CD4-positive, alpha-beta T cell (primary cell): ENCODE data around the gene RBL1. TPM values are rescaled to one million over a fixed set of nuclear protein-coding genes. Genes with fewer than 3 reads are reported as not detected.
A peak's percentile ranks its signal among the peaks of the same experiment; 100 is the strongest.

Experiments used
- ATAC-seq: fragments of 200-7000 bp; cut with Tn5 transposase; one replicate; pipeline ENCODE4 v1.10.0; 2022; ENCODE audit warnings: mild to moderate bottlenecking; ENCODE audit not compliant: poor library complexity
- CTCF ChIA-PET: fragments of 350-600 bp; sonication (Branson Sonifier 250); formaldehyde crosslinking; loops from one replicate; lab custom pipeline; 2021; ENCODE audit warnings: antibody characterized with exemption, inconsistent platforms; lab: Charles Lee
- POLR2A ChIA-PET: fragments of 350-600 bp; sonication (Branson Sonifier 250); formaldehyde crosslinking; loops from one replicate; lab custom pipeline; 2021; ENCODE audit warnings: antibody characterized with exemption, inconsistent platforms; lab: Charles Lee
- DNase-seq, 14 experiments: peaks; one replicate each; pipeline ENCODE4 v3.0.0-alpha.2; 2013 to 2020; ENCODE audit warnings: mixed read lengths in 2 of 14
- H3K27ac ChIP-seq, 2 donors: one replicate each; pipeline versions ENCODE4 v1.5.1 to v1.7.0; 2013; ENCODE audit warnings: low read length in 2 of 2, low read depth in 1 of 2, mild to moderate bottlenecking in 1 of 2
- H3K27me3 ChIP-seq, 2 experiments: 1 replicate in 1 of 2; 2 replicates in 1 of 2; pipeline versions ENCODE4 v1.6.1 to v1.7.0; 2013; ENCODE audit warnings: low read length in 2 of 2, control low read depth in 1 of 2, mild to moderate bottlenecking in 1 of 2, moderate library complexity in 1 of 2; ENCODE audit not compliant: insufficient read depth in 2 of 2, control insufficient read depth in 1 of 2
- H3K36me3 ChIP-seq: one replicate; pipeline ENCODE4 v1.6.1; 2013; ENCODE audit warnings: low read length, control low read depth; ENCODE audit not compliant: insufficient read depth
- H3K4me1 ChIP-seq: one replicate; pipeline ENCODE4 v1.6.1; 2013; ENCODE audit warnings: low read length, control low read depth; ENCODE audit not compliant: insufficient read depth
- H3K4me3 ChIP-seq: one replicate; pipeline ENCODE4 v1.5.1; 2013; ENCODE audit warnings: mild to moderate bottlenecking, low read length, moderate library complexity
- H3K9me3 ChIP-seq, 2 experiments: 1 replicate in 1 of 2; 2 replicates in 1 of 2; pipeline versions ENCODE4 v1.6.1 to v1.7.0; 2013; ENCODE audit warnings: low read length in 2 of 2, mild to moderate bottlenecking in 2 of 2, control low read depth in 1 of 2, moderate library complexity in 1 of 2; ENCODE audit not compliant: control insufficient read depth in 1 of 2, insufficient read depth in 1 of 2
- H3K27ac Mint-ChIP-seq: one replicate; pipeline ENCODE4 v1.8.0; 2020; ENCODE audit warnings: mixed read lengths
- H3K27me3 Mint-ChIP-seq: one replicate; pipeline ENCODE4 v1.8.0; 2021; ENCODE audit warnings: mixed read lengths
- H3K36me3 Mint-ChIP-seq: one replicate; pipeline ENCODE4 v1.8.0; 2021; ENCODE audit warnings: low read depth, mixed read lengths
- H3K4me1 Mint-ChIP-seq: one replicate; pipeline ENCODE4 v1.8.0; 2021; ENCODE audit warnings: low read depth, mixed read lengths
- H3K4me3 Mint-ChIP-seq: one replicate; pipeline ENCODE4 v1.8.0; 2020; ENCODE audit warnings: mild to moderate bottlenecking, mixed read lengths
- H3K9me3 Mint-ChIP-seq: one replicate; pipeline ENCODE4 v1.8.0; 2020; ENCODE audit warnings: mixed read lengths
- intact Hi-C, 2 experiments: fragments of 100-400 bp; cut with DNase I in 1 of 2; cut with micrococcal nuclease in 1 of 2; formaldehyde crosslinking; loops; one replicate each; pipeline versions ENCODE4 v1.15.1 to v1.9.0; 2023 to 2025; cut with DNase I, micrococcal nuclease
- total RNA-seq, 174 experiments: library from RNA in 2 of 174; stranded (reverse) in 2 of 174; gene quantifications; one replicate each; pipeline ENCODE4 v1.2.3 and lab custom pipeline; 2021 to 2026
- TF ChIP-seq, protein P1 (sequence below): fragments of 200-600 bp; IDR thresholded peaks from one replicate; pipeline ENCODE4 v1.8.0; 2022; ENCODE audit warnings: antibody characterized with exemption, mild to moderate bottlenecking

RBL1 gene
- total RNA-seq, 2 experiments from 2014 or later = 37.4 to 39.1 TPM

DNA sequence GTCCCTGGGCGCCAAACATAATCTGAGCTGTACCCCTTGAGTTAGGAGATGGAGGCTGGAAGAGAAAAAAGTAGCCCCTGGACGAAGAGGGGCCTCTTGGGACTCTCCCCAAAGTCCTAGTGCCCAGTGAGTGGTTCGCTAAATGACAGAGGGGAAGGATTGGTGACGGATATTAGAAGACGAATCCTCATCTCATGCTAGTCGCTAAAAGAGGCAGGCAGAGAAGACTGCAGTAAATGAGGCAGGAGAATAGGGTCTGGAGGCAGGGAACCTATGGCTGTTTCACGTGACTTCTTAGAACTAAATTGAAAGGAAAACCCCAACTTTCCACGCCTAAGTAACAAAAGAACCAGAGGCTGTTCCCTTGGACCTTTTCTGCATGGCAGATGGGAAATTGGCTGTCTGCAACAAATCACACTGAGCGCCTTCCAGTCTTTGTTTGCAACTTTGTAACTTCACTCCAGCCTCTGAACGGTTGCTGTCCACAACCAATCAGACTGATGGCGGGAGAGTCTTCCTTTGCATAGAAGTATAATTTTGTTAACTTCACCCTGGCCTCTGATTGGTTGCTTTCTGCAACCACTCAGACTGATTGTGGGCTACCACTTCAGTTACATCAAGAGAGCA is 731 bp upstream of the RBL1 start:
- H3K9me3 ChIP-seq = no peaks in the 10 kb centered on the region
- H3K36me3 Mint-ChIP-seq = peaks cover 23% of the 10 kb centered on the region
- no peaks in the 10 kb centered on the region for H3K27me3 ChIP-seq
- H3K4me1 ChIP-seq = peaks cover 37% of the 10 kb centered on the region
- CTCF ChIA-PET = interaction anchor here (1.0 to 1.4 kb wide), 2 partner anchors 15 to 82 kb away, joined by 4 read pairs; partner anchors contain the start of gene RPN2
- peak overlapping the region; percentile 96 for H3K4me3 Mint-ChIP-seq
- H3K27me3 Mint-ChIP-seq = no peaks in the 10 kb centered on the region
- peaks cover 4% of the 10 kb centered on the region for H3K36me3 ChIP-seq
- peak overlapping the region; percentile 99 for H3K27ac Mint-ChIP-seq
- H3K27ac ChIP-seq = peak overlapping the region; percentile 57 to 69
- intact Hi-C loops = loop anchor here (2.0 to 10.0 kb wide), 7 partner anchors 81 to 936 kb away; partner anchors contain the start of genes MROH8 (in 2 of the 2), RPN2 (in 2 of the 2), BLCAP (in 1 of the 2) and RPRD1B (in 1 of the 2)
- H3K4me3 ChIP-seq = peak overlapping the region; percentile 89
- ATAC-seq (no peak), DNase-seq (no peak)
- POLR2A ChIA-PET = interaction anchor here (0.7 to 2.7 kb wide), 10 partner anchors 53 to 1142 kb away, joined by 3 to 33 read pairs (median 4); partner anchors contain the start of genes MROH8, RPN2 and SCAND1
- peaks cover 31% of the 10 kb centered on the region for H3K4me1 Mint-ChIP-seq
- H3K9me3 Mint-ChIP-seq = no peaks in the 10 kb centered on the region
- TF ChIP-seq, protein P1, sequence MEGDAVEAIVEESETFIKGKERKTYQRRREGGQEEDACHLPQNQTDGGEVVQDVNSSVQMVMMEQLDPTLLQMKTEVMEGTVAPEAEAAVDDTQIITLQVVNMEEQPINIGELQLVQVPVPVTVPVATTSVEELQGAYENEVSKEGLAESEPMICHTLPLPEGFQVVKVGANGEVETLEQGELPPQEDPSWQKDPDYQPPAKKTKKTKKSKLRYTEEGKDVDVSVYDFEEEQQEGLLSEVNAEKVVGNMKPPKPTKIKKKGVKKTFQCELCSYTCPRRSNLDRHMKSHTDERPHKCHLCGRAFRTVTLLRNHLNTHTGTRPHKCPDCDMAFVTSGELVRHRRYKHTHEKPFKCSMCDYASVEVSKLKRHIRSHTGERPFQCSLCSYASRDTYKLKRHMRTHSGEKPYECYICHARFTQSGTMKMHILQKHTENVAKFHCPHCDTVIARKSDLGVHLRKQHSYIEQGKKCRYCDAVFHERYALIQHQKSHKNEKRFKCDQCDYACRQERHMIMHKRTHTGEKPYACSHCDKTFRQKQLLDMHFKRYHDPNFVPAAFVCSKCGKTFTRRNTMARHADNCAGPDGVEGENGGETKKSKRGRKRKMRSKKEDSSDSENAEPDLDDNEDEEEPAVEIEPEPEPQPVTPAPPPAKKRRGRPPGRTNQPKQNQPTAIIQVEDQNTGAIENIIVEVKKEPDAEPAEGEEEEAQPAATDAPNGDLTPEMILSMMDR = peak; percentile 4

GRCh38 chr20:37095108-37095598 is 644 bp downstream of the RBL1 start:
- POLR2A ChIA-PET = interaction anchor here (0.6 to 2.7 kb wide), 16 partner anchors 8 to 1353 kb away, joined by 3 to 33 read pairs (median 5); partner anchors contain the start of genes MROH8, RBM39, RPN2 and SCAND1
- H3K9me3 ChIP-seq = no peaks in the 10 kb centered on the region
- TF ChIP-seq, protein P1 = no peak
- peaks cover 12% of the 10 kb centered on the region for H3K36me3 ChIP-seq
- H3K27ac Mint-ChIP-seq = peak overlapping the region; percentile 99
- DNase-seq (peak in 13 of 14 experiments; percentile 34 to 85 (median 53)), ATAC-seq (peak; percentile 77)
- peak overlapping the region; percentile 69 to 92 for H3K27ac ChIP-seq
- no peaks in the 10 kb centered on the region for H3K27me3 Mint-ChIP-seq
- no peaks in the 10 kb centered on the region for H3K27me3 ChIP-seq
- H3K4me3 Mint-ChIP-seq = peak overlapping the region; percentile 95
- no peaks in the 10 kb centered on the region for H3K9me3 Mint-ChIP-seq
- intact Hi-C loops = loop anchor here (5.0 to 10.0 kb wide), 5 partner anchors 82 to 937 kb away; partner anchors contain the start of genes BLCAP (in 1 of the 2), MROH8 (in 1 of the 2), RPN2 (in 1 of the 2) and RPRD1B (in 1 of the 2)
- CTCF ChIA-PET = interaction anchor here (0.5 to 2.1 kb wide), 6 partner anchors 14 to 101 kb away, joined by 3 to 8 read pairs (median 4); partner anchors contain the start of gene RPN2
- peaks cover 37% of the 10 kb centered on the region for H3K4me1 ChIP-seq
- peak overlapping the region; percentile 89 for H3K4me3 ChIP-seq
- H3K36me3 Mint-ChIP-seq = peaks cover 32% of the 10 kb centered on the region
- H3K4me1 Mint-ChIP-seq = peaks cover 37% of the 10 kb centered on the region

DNA sequence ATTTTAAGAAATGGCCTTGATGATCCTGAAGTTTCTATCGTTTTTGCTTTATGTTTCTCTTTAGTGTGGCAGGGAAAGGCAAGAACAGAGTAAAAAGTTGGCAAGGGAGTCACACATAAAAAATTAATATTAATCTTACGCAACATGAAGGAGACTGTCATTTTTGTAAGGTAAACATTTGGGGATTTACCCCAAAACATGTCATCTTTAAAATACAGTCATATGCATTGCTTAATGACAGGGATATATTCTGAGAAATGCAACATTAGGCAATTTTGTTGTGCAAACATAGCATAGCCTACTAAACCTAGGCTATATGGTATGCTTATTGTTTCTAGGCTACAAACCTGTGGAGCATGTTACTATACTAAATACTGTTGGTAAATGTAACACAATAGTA is 5.4 kb downstream of the RBL1 start:
- no peaks in the 10 kb centered on the region for H3K27me3 Mint-ChIP-seq
- ATAC-seq (no peak), DNase-seq (no peak)
- ChIA-PET POLR2A (no interaction called here), CTCF (no interaction called here)
- intact Hi-C loops = loop anchor here in 1 of 2 experiments (10.0 kb wide), 1 partner anchor 626 kb away; no protein-coding TSS in a partner anchor
- no peaks in the 10 kb centered on the region for H3K9me3 Mint-ChIP-seq
- peaks cover 24% of the 10 kb centered on the region for H3K36me3 ChIP-seq
- H3K4me1 ChIP-seq = peaks cover 24% of the 10 kb centered on the region
- no peaks in the 10 kb centered on the region for H3K9me3 ChIP-seq
- H3K27ac ChIP-seq = no peak overlapping the region
- H3K27ac Mint-ChIP-seq = no peak overlapping the region
- H3K36me3 Mint-ChIP-seq = peaks cover 65% of the 10 kb centered on the region
- TF ChIP-seq, protein P1 = no peak
- H3K27me3 ChIP-seq = no peaks in the 10 kb centered on the region
- H3K4me3 Mint-ChIP-seq = no peak overlapping the region
- no peak overlapping the region for H3K4me3 ChIP-seq
- H3K4me1 Mint-ChIP-seq = peaks cover 32% of the 10 kb centered on the region
